ENCODE results near the gene HK3.

HK3 gene

GRCh38 chr5:176870110-176870591 is 29.0 kb downstream of the HK3 start:
- peaks cover 33 to 64% (median 56%) of the 10 kb centered on the region in 11 experiments for H3K27me3 ChIP-seq
- peaks cover 6 to 20% (median 14%) of the 10 kb centered on the region in 10 experiments; a peak in 18 of 20 replicates for H3K4me1 ChIP-seq
- H3K9ac ChIP-seq = no peak overlapping the region
- H4K20me1 ChIP-seq = peaks cover 0 to 25% (median 12%) of the 10 kb centered on the region in 11 experiments; a peak in 12 of 22 replicates
- H3K9me3 ChIP-seq (replicated peaks in 1 of 11) = peaks cover 39 to 61% (median 53%) of the 10 kb centered on the region in 11 experiments
- peak overlapping the region in 3 of 10 experiments; percentile 13 to 24 (median 18); a peak in 2 of 20 replicates for H3K4me3 ChIP-seq
- H3K4me2 ChIP-seq = peak overlapping the region in 6 of 11 experiments; percentile 6 to 35 (median 23); a peak in 9 of 22 replicates
- peak overlapping the region in 3 of 11 experiments; percentile 40 to 63 (median 61); a peak in 4 of 22 replicates for H3K27ac ChIP-seq
- TF ChIP-seq Cebpa-rat (IDR thresholded peaks at IDR 0.05) = no peak
- no peaks in the 10 kb centered on the region for H3K36me3 ChIP-seq

- peak overlapping the region in 3 of 11 experiments; percentile 7 to 32 (median 18); a peak in 3 of 22 replicates for H3K4me2 ChIP-seq
These were observed 29.5 kb downstream of the HK3 start for GRCh38 chr5:176869501-176870109.

GRCh38 chr5:176868731-176869130 is 30.4 kb downstream of the HK3 start:
- no peak overlapping the region for H3K4me2 ChIP-seq

More at GRCh38 chr5:176869501-176870109, 29.5 kb downstream of the HK3 start:
- peaks cover 33 to 64% (median 56%) of the 10 kb centered on the region in 11 experiments for H3K27me3 ChIP-seq
- H3K4me3 ChIP-seq = peak overlapping the region in 3 of 10 experiments; percentile 13 to 24 (median 18); a peak in 2 of 20 replicates
- H3K36me3 ChIP-seq = no peaks in the 10 kb centered on the region
- H4K20me1 ChIP-seq = peaks cover 0 to 29% (median 16%) of the 10 kb centered on the region in 11 experiments; a peak in 11 of 22 replicates
- H3K9me3 ChIP-seq (replicated peaks in 1 of 11) = peaks cover 39 to 55% (median 51%) of the 10 kb centered on the region in 11 experiments
- no peak overlapping the region for H3K9ac ChIP-seq
- no peak overlapping the region for H3K27ac ChIP-seq
- TF ChIP-seq Cebpa-rat (IDR thresholded peaks at IDR 0.05) = no peak
- peaks cover 6 to 20% (median 14%) of the 10 kb centered on the region in 10 experiments; a peak in 18 of 20 replicates for H3K4me1 ChIP-seq

DNA sequence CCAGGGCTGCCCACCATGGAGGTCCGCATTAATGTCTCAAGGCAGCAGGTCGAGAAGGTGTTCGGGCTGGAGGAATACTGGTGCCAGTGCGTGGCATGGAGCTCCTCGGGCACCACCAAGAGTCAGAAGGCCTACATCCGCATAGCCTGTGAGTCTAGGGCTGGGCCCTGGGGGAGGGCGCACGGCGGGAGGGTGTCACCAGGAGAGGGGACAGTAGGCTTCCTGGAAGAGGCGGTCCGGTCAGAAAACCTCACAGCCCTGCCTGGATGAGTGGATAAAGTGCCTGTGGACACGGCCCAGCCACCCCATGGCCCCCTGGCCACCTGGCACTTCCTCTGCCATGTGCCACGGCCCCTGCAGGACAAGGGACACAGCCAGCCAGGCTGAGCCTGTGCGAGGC is 31.0 kb downstream of the HK3 start:
- no peak overlapping the region for H3K27ac ChIP-seq
- H3K27me3 ChIP-seq = peaks cover 45 to 67% (median 61%) of the 10 kb centered on the region in 11 experiments
- no peak overlapping the region for H3K9ac ChIP-seq
- H4K20me1 ChIP-seq = peaks cover 0 to 41% (median 26%) of the 10 kb centered on the region in 11 experiments; a peak in 15 of 22 replicates
- peaks cover 27 to 41% (median 37%) of the 10 kb centered on the region in 11 experiments for H3K9me3 ChIP-seq (replicated peaks in 1 of 11)
- no peak overlapping the region for H3K4me3 ChIP-seq
- TF ChIP-seq Cebpa-rat (IDR thresholded peaks at IDR 0.05) = no peak
- peaks cover 1 to 12% (median 7%) of the 10 kb centered on the region in 10 experiments; a peak in 17 of 20 replicates for H3K4me1 ChIP-seq
- H3K4me2 ChIP-seq = no peak overlapping the region
- H3K36me3 ChIP-seq = no peaks in the 10 kb centered on the region

More at GRCh38 chr5:176868731-176869130, 30.4 kb downstream of the HK3 start:
- no peak overlapping the region for H3K4me3 ChIP-seq
- TF ChIP-seq Cebpa-rat (IDR thresholded peaks at IDR 0.05) = no peak
- H3K27ac ChIP-seq = no peak overlapping the region
- peaks cover 33 to 47% (median 43%) of the 10 kb centered on the region in 11 experiments for H3K9me3 ChIP-seq (replicated peaks in 1 of 11)
- H3K4me1 ChIP-seq = peaks cover 4 to 13% (median 10%) of the 10 kb centered on the region in 10 experiments; a peak in 17 of 20 replicates
- H4K20me1 ChIP-seq = peaks cover 0 to 38% (median 23%) of the 10 kb centered on the region in 11 experiments; a peak in 14 of 22 replicates
- H3K27me3 ChIP-seq = peaks cover 40 to 64% (median 56%) of the 10 kb centered on the region in 11 experiments
- H3K36me3 ChIP-seq = no peaks in the 10 kb centered on the region
- H3K9ac ChIP-seq = no peak overlapping the region

- peaks cover 15 to 25% (median 19%) of the 10 kb centered on the region in 10 experiments; a peak in 19 of 20 replicates for H3K4me1 ChIP-seq
- peaks cover 58 to 81% (median 74%) of the 10 kb centered on the region in 11 experiments for H3K27me3 ChIP-seq
- no peak overlapping the region for H3K27ac ChIP-seq
- no peaks in the 10 kb centered on the region for H3K36me3 ChIP-seq
- peaks cover 0 to 54% (median 39%) of the 10 kb centered on the region in 11 experiments; a peak in 16 of 22 replicates for H4K20me1 ChIP-seq
- H3K4me3 ChIP-seq = no peak overlapping the region
- no peak for TF ChIP-seq Cebpa-rat (IDR thresholded peaks at IDR 0.05)
- no peak overlapping the region for H3K9ac ChIP-seq
- peaks cover 18 to 31% (median 28%) of the 10 kb centered on the region in 11 experiments for H3K9me3 ChIP-seq (replicated peaks in 1 of 11)
- H3K4me2 ChIP-seq = no peak overlapping the region
These were observed 32.3 kb downstream of the HK3 start for GRCh38 chr5:176866707-176867310.

DNA sequence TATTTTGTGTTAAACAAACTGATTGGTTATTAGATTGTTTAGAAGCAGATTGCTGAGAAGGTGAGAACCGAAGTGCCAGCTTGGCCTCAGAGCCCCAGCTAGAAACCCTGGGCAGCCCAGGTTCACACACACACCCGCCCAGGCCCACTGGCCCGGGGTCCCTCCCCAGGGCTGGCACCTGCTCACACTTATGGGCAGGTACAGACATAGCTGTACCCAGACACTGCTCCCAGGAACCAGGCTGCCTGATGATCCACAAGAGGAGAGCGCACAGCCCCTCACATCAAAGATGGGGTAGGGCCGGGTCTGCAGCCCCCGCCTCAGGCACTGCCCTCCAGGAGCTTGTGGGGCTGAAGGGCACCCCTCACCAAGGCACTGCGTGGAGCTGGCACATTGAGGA is 33.2 kb downstream of the HK3 start:
- Histone ChIP-seq H3K9me3 (replicated peaks in 1 of 11) (peaks cover 18 to 31% (median 28%) of the 10 kb centered on the region in 11 experiments), H3K4me1 (peaks cover 17 to 29% (median 22%) of the 10 kb centered on the region in 10 experiments; a peak in 19 of 20 replicates), H3K4me3 (no peak overlapping the region), H4K20me1 (peaks cover 0 to 63% (median 39%) of the 10 kb centered on the region in 11 experiments; a peak in 16 of 22 replicates), H3K27ac (no peak overlapping the region), H3K4me2 (no peak overlapping the region), H3K9ac (no peak overlapping the region), H3K27me3 (peaks cover 67 to 89% (median 83%) of the 10 kb centered on the region in 11 experiments), H3K36me3 (no peaks in the 10 kb centered on the region)
- no peak for TF ChIP-seq Cebpa-rat (IDR thresholded peaks at IDR 0.05)

DNA sequence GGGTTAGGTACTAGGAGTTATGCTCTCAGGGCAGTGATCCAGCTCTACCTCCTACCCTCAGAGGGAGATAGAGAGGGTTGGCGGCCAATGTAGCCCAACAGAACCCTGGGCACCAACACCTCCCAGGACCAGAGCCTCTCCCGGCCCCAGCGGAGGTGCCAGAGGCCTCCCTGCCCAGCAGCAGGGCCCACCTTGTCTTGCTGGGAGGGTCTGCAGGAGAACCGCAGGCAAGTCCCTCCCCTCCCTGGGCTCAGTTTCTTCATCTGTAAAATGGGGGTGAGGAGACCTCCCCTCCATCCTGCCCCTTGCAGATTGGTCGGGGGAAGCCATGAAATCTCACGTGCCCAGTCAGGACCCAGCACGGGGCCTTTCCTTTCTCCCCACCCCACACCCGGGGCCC is 34.4 kb downstream of the HK3 start:
- peaks cover 10 to 23% (median 18%) of the 10 kb centered on the region in 10 experiments; a peak in 18 of 20 replicates for H3K4me1 ChIP-seq
- no peak overlapping the region for H3K4me2 ChIP-seq
- peaks cover 0 to 75% (median 39%) of the 10 kb centered on the region in 11 experiments; a peak in 16 of 22 replicates for H4K20me1 ChIP-seq
- no peaks in the 10 kb centered on the region for H3K36me3 ChIP-seq
- no peak for TF ChIP-seq Cebpa-rat (IDR thresholded peaks at IDR 0.05)
- no peak overlapping the region for H3K27ac ChIP-seq
- H3K9me3 ChIP-seq (replicated peaks in 1 of 11) = peaks cover 9 to 19% (median 16%) of the 10 kb centered on the region in 11 experiments; a peak in 20 of 22 replicates
- peaks cover 78 to 98% (median 95%) of the 10 kb centered on the region in 11 experiments for H3K27me3 ChIP-seq
- no peak overlapping the region for H3K9ac ChIP-seq
- H3K4me3 ChIP-seq = no peak overlapping the region

GRCh38 chr5:176863765-176864098 is 35.4 kb downstream of the HK3 start:
- H3K4me3 ChIP-seq = no peak overlapping the region
- H3K27me3 ChIP-seq = peaks cover 78 to 94% (median 92%) of the 10 kb centered on the region in 11 experiments
- no peak overlapping the region for H3K4me2 ChIP-seq
- H3K36me3 ChIP-seq = no peaks in the 10 kb centered on the region
- no peak overlapping the region for H3K9ac ChIP-seq
- TF ChIP-seq Cebpa-rat (IDR thresholded peaks at IDR 0.05) = no peak
- H3K27ac ChIP-seq = no peak overlapping the region
- H3K9me3 ChIP-seq (replicated peaks in 1 of 11) = peaks cover 0 to 9% (median 6%) of the 10 kb centered on the region in 11 experiments; a peak in 16 of 22 replicates
- peaks cover 0 to 75% (median 39%) of the 10 kb centered on the region in 11 experiments; a peak in 16 of 22 replicates for H4K20me1 ChIP-seq
- H3K4me1 ChIP-seq = peaks cover 10 to 23% (median 18%) of the 10 kb centered on the region in 10 experiments; a peak in 18 of 20 replicates

All from BLaER1 treated with 17β-estradiol and CSF1 and Interleukin-3, amounts not matched to agents 10 nM and 100 nM (cell line).